GM12878 (cell line): ENCODE measurements around the gene EXOSC2.

Experiments
- ATF2 ChIP-seq: IDR thresholded peaks from 2 replicates; pipeline ENCODE4 v1.6.1; 2012; ENCODE audit warnings: low read length, inconsistent platforms
- EP300 ChIP-seq, 2 experiments: fragments of 150-350 bp in 1 of 2; IDR thresholded peaks; 2 replicates each; pipeline ENCODE4 v1.6.1; 2011 to 2012; ENCODE audit warnings: low read depth in 2 of 2, low read length in 2 of 2, borderline replicate concordance in 1 of 2, improper control_type of control experiment in 1 of 2, inconsistent platforms in 1 of 2; ENCODE audit not compliant: control insufficient read depth in 1 of 2
- ESRRA ChIP-seq: IDR thresholded peaks from 2 replicates; pipeline ENCODE4 v1.6.1; 2012; ENCODE audit warnings: mild to moderate bottlenecking, low read length, improper control_type of control experiment
- MEF2A ChIP-seq: IDR thresholded peaks from 2 replicates; pipeline ENCODE4 v1.6.1; 2011; ENCODE audit warnings: low read depth, mild to moderate bottlenecking, low read length, moderate library complexity; ENCODE audit not compliant: insufficient read depth
- NR2C1 ChIP-seq: fragments of 450-650 bp; IDR thresholded peaks from 2 replicates; pipeline ENCODE4 v1.6.1; 2017; ENCODE audit warnings: antibody characterized with exemption, mild to moderate bottlenecking, moderate library complexity
- POLR2A ChIP-seq: IDR thresholded peaks from 2 replicates; pipeline ENCODE4 v1.6.1; 2011; ENCODE audit warnings: low read depth, mild to moderate bottlenecking, low read length
- RAD51 ChIP-seq: fragments of 450-650 bp; IDR thresholded peaks from 2 replicates; pipeline ENCODE4 v1.6.1; 2016; ENCODE audit warnings: moderate library complexity, mild to moderate bottlenecking, inconsistent platforms
- TAF1 ChIP-seq: IDR thresholded peaks from 2 replicates; pipeline ENCODE4 v1.6.1; 2011; ENCODE audit warnings: mild to moderate bottlenecking, low read depth, low read length, borderline replicate concordance
- TF ChIP-seq, protein P1 (sequence below), 3 experiments: IDR thresholded peaks in 2 of 3; conservative IDR thresholded peaks in 1 of 3; 2 replicates each; pipeline ENCODE4 v1.5.1; 2011; ENCODE audit warnings: low read depth in 3 of 3, low read length in 3 of 3, mild to moderate bottlenecking in 3 of 3, control low read depth in 2 of 3, moderate library complexity in 2 of 3, inconsistent platforms in 1 of 3, mixed read lengths in 1 of 3; ENCODE audit not compliant: control insufficient read depth in 2 of 3, insufficient read depth in 1 of 3; ENCODE audit errors: extremely low read depth in 1 of 3
- TF ChIP-seq, protein P2 (sequence below): IDR thresholded peaks from 2 replicates; pipeline ENCODE4 v1.6.1; 2011; ENCODE audit warnings: low read depth, low read length, improper control_type of control experiment, borderline replicate concordance

GRCh38 chr9:130712564-130713285 lies 19.1 kb downstream of the EXOSC2 start:
- peak; percentile 76 for TF ChIP-seq NR2C1
- TF ChIP-seq, protein P1, sequence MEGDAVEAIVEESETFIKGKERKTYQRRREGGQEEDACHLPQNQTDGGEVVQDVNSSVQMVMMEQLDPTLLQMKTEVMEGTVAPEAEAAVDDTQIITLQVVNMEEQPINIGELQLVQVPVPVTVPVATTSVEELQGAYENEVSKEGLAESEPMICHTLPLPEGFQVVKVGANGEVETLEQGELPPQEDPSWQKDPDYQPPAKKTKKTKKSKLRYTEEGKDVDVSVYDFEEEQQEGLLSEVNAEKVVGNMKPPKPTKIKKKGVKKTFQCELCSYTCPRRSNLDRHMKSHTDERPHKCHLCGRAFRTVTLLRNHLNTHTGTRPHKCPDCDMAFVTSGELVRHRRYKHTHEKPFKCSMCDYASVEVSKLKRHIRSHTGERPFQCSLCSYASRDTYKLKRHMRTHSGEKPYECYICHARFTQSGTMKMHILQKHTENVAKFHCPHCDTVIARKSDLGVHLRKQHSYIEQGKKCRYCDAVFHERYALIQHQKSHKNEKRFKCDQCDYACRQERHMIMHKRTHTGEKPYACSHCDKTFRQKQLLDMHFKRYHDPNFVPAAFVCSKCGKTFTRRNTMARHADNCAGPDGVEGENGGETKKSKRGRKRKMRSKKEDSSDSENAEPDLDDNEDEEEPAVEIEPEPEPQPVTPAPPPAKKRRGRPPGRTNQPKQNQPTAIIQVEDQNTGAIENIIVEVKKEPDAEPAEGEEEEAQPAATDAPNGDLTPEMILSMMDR (IDR thresholded peaks at IDR 0.05 in 2 of 3, conservative IDR thresholded peaks at IDR 0.05 in 1 of 3; ENCODE audit: control insufficient read depth in 2 of 3, extremely low read depth in 1 of 3, insufficient read depth in 1 of 3, low read depth in 3 of 3, low read length in 3 of 3), result no peak
- no peak for TF ChIP-seq EP300 (IDR thresholded peaks at IDR 0.05; ENCODE audit: borderline replicate concordance in 1 of 2, control insufficient read depth in 1 of 2, low read depth in 2 of 2, low read length in 2 of 2)
- TF ChIP-seq TAF1, result peak; percentile 91; the same call in 1 of the 2 replicates
- no peak for TF ChIP-seq ESRRA
- TF ChIP-seq POLR2A, result peak; percentile 90
- no peak for TF ChIP-seq ATF2
- TF ChIP-seq, protein P2, sequence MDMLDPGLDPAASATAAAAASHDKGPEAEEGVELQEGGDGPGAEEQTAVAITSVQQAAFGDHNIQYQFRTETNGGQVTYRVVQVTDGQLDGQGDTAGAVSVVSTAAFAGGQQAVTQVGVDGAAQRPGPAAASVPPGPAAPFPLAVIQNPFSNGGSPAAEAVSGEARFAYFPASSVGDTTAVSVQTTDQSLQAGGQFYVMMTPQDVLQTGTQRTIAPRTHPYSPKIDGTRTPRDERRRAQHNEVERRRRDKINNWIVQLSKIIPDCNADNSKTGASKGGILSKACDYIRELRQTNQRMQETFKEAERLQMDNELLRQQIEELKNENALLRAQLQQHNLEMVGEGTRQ, result no peak
- no peak for TF ChIP-seq MEF2A
- no peak for TF ChIP-seq RAD51
